ENCODE results near the gene RBMS1. TPM values are rescaled to one million over a fixed set of nuclear protein-coding genes. Genes with fewer than 3 reads are reported as not detected.

The RBMS1 gene
- total RNA-seq, 1 experiment from 2014 or later, result 77.5 TPM

DNA sequence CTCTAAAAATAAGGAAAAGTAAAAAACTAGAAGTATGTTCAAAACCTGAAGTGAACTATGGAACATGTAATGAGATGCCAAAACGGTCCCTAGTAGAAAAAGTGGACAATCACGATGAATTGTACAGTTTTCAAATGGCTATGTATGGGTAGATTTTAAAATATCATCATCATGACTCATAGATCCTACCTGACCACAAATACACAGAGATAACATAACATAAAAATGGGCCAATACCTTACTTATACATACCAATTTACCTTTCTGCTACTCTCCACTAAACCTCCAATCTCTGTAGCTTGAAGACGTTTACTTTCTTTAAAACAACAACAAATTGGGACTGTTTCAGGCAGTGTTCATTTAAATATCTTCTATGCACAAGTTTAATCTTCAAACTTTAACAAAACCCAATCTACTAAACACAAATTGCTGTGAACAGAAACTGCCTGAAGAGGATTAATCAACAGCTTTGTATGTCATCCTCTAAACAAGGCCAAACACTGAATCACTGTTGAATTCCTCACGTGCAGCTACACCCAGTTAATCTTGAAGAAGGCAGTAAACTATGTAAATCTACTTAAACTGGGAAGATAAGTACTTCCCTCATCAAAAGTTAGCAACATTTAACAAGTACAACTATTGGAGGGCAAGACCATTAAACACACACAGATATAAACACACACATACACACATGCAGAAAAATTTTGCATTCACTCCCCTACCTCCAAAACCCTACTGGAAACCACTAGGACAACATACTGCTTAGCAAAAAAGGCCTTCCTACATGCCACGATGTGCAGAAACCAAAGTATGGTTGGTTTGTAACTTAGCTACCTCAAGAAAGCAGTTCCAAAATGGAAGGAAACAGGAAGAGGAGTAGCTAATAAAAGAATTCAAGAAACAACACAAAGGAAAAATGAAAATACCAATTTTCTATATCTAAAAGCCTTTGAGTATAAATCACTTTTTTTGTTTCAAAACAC, 90.3 kb downstream of the RBMS1 start:
- no peaks in the 10 kb centered on the region; the same call in 1 of the 2 replicates for H3K27me3 ChIP-seq (ENCODE audit: insufficient read depth, low read length)
- H2AK5ac ChIP-seq (ENCODE audit: insufficient read length, low read length), result no peak overlapping the region
- H3K9me3 Mint-ChIP-seq, result peaks cover 0 to 5% of the 10 kb centered on the region in 2 experiments; a peak in 1 of 5 replicates
- peaks cover 3% of the 10 kb centered on the region; the same call in 1 of the 2 replicates for H3K27me3 Mint-ChIP-seq (ENCODE audit: low read depth)
- no peaks in the 10 kb centered on the region for H3K9me3 ChIP-seq (ENCODE audit: control insufficient read depth, low read depth, low read length)
- DNase-seq, result no peak
- no peak overlapping the region for H3K4me3 Mint-ChIP-seq
- H4K91ac ChIP-seq (ENCODE audit: insufficient read length, low read depth, low read length), result no peak overlapping the region
- H3K23me2 ChIP-seq (ENCODE audit: insufficient read length, low read depth, low read length, poor library complexity, severe bottlenecking), result peaks cover 10% of the 10 kb centered on the region
- no peak overlapping the region for H4K5ac ChIP-seq (ENCODE audit: insufficient read length, low read depth, low read length)
- no peak overlapping the region for H2BK5ac ChIP-seq (ENCODE audit: insufficient read length, low read length)
- no peak overlapping the region for H3K27ac ChIP-seq (ENCODE audit: insufficient read length, low read depth, low read length)
- no peak overlapping the region for H2BK12ac ChIP-seq (ENCODE audit: insufficient read length, low read depth, low read length)
- H4K8ac ChIP-seq (replicated peaks; ENCODE audit: insufficient read length, low read depth, low read length), result no peak overlapping the region
- no peak overlapping the region for H3K4ac ChIP-seq (ENCODE audit: low read depth, low read length)
- H3K4me1 Mint-ChIP-seq, result peaks cover 51% of the 10 kb centered on the region in 2 experiments
- no peaks in the 10 kb centered on the region for H3K79me1 ChIP-seq (ENCODE audit: insufficient read depth, low read depth, low read length, poor library complexity, severe bottlenecking)
- peaks cover 7% of the 10 kb centered on the region; the same call in 1 of the 2 replicates for H3K4me1 ChIP-seq (ENCODE audit: insufficient read depth, low read length)
- no peak overlapping the region for H2BK20ac ChIP-seq (ENCODE audit: low read depth, low read length, poor library complexity, severe bottlenecking)
- H3K9ac ChIP-seq (ENCODE audit: extremely low read depth, insufficient read length, low read length), result no peak overlapping the region
- H2BK15ac ChIP-seq (ENCODE audit: low read depth, low read length), result no peak overlapping the region
- H3K23ac ChIP-seq (ENCODE audit: insufficient read length, low read depth, low read length), result no peak overlapping the region
- TF ChIP-seq, protein P1, sequence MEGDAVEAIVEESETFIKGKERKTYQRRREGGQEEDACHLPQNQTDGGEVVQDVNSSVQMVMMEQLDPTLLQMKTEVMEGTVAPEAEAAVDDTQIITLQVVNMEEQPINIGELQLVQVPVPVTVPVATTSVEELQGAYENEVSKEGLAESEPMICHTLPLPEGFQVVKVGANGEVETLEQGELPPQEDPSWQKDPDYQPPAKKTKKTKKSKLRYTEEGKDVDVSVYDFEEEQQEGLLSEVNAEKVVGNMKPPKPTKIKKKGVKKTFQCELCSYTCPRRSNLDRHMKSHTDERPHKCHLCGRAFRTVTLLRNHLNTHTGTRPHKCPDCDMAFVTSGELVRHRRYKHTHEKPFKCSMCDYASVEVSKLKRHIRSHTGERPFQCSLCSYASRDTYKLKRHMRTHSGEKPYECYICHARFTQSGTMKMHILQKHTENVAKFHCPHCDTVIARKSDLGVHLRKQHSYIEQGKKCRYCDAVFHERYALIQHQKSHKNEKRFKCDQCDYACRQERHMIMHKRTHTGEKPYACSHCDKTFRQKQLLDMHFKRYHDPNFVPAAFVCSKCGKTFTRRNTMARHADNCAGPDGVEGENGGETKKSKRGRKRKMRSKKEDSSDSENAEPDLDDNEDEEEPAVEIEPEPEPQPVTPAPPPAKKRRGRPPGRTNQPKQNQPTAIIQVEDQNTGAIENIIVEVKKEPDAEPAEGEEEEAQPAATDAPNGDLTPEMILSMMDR (conservative IDR thresholded peaks at IDR 0.05), result no peak
- H3K79me2 ChIP-seq (ENCODE audit: insufficient read depth, low read length), result peaks cover 15% of the 10 kb centered on the region; the same call in 1 of the 2 replicates
- H3K36me3 Mint-ChIP-seq (ENCODE audit: insufficient read depth in 1 of 3, low read depth in 3 of 3), result no peaks in the 10 kb centered on the region; a peak in 2 of 7 replicates
- no peaks in the 10 kb centered on the region for H4K20me1 ChIP-seq (ENCODE audit: control insufficient read depth, insufficient read depth, insufficient read length)
- WGBS (ENCODE audit: extremely low coverage, insufficient read length, low lambda C conversion rate), result no CpG with 5 or more reads among the region's 5 CpGs
- no peak overlapping the region for H3K56ac ChIP-seq (ENCODE audit: insufficient read length, low read depth, low read length)
- no peak overlapping the region for H3K18ac ChIP-seq (ENCODE audit: insufficient read length, low read depth, low read length)
- H3T11ph ChIP-seq (ENCODE audit: low read length), result no peak overlapping the region
- H2AFZ ChIP-seq (ENCODE audit: low read length), result no peak overlapping the region
- no peak overlapping the region for H2BK120ac ChIP-seq (ENCODE audit: low read depth, low read length, poor library complexity, severe bottlenecking)
- no peak overlapping the region for H3K27ac Mint-ChIP-seq
- H3K4me2 ChIP-seq (ENCODE audit: insufficient read depth, insufficient read length, low read length), result no peak overlapping the region
- no peak overlapping the region for H3K14ac ChIP-seq (ENCODE audit: insufficient read depth, low read length)

All from H9 (cell line).